ENCODE results near the gene PLEKHA8.
"Not testable (repeated sequence)": the region's sequence is repeated elsewhere in the genome, so short reads cannot be mapped to it uniquely, and the experiment has no call there.

PLEKHA8 gene

DNA sequence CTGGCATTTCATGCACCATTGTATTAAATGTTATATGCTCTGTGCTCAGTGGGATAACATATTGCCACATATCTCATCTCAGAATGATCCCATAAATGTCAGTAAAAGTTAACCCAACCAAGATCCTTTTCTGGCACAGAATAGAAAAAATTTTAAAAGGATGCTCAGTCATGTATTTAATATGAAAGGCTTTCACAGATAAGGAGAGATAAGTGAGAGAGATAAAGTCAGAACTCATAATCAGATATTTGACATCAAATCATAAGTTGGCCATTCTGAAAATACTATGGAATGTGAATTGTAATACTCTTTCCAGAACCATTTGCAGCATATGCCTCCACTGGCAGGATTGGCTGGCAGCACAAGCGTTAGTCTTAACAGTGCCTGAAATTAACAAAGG, 38.5 kb downstream of the PLEKHA8 start:
- DNase-seq = no peak

DNA sequence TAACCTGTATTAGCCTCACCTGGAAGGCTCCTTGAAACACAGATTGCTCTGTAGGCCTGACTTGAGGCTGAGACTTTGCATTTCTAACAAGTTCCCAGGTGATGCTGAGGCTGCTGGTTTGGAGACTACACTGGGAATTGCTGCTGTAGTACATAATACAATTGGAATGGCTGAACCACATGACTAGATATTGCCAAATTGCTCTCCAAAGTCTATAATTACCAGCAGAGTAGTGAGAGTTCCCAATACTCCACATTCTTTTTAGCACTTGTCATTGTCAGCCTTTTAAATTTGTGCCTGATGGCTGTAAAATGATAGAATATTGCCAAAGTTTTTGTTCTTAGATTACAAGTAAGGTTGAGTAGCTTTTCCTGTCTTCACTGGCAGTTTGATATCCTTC, 39.9 kb downstream of the PLEKHA8 start:
- DNase-seq = no peak

DNA sequence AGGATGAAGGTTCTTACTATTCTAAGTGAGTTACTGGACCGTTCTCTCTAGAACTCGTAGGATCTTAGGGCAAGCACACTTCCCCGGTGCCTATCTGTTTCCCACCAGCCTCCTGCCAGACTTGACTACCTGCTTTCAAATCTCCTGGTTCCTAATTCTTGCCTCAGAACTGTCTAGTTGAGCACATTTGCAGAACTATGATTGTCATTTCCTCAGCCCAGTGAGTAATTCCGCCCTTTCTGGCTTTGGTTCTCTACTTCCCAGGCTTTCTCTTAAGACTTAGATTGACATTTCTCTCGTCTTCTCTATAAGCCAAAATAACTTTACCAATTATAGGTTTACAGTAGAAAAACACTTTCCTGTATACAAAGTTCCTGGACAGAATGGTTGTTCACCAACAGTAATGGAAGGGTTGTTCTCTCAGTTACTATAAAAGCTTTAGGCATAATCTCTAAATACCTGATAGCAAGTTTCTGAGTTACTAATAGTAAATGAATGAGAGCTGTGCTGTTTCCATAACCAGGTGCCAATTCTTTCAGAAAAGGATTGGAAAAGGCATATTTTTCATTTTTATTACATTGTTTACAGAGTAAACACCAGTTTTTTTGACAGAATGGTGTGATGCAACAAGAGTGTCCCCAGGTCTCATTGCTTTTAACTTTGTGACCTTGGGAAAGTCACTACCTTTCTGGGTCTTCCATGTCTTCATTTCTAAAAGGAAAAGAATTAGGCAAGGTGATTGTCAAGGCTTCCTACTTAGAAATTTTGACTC, 41.1 kb downstream of the PLEKHA8 start:
- DNase-seq = peak; percentile 6 to 37 (median 24)

DNA sequence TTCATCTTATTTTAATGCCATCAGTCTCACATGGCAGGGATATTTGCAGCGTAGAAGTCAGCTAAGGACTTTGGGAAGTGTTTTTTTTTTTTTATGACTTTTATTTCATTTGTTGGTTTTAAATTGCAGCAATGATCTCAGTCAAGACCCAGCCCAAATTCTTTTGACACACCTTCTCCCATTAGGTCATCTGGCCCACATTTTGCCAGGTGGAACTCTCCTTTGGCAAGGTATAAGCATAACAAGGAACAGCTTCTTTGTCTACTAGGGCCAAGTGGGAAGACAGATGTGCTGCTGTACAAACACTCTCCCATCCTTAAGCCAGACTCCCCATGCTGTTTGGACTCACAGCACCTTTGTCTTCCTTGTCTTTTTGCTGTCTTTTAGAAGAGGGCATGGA, 41.8 kb downstream of the PLEKHA8 start:
- DNase-seq = no peak

DNA sequence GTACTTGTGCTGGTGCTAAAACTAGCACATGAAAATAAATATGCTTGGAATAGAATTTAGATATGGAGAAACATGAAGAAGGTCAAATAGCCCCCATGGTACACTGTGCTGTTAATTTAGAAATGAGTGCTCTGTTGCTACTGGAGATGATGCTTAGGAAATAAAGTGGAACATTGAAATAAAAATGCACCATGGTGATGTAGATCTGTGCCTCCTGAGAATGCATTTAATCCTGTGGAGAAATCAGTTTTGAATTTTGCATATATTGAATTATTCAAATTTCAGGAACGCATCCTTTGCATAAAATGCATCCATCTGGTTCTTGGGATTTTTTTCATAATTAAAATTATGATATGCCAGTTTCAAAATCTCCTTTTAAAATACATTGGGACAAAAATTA, 44.5 kb downstream of the PLEKHA8 start:
- DNase-seq = no peak

DNA sequence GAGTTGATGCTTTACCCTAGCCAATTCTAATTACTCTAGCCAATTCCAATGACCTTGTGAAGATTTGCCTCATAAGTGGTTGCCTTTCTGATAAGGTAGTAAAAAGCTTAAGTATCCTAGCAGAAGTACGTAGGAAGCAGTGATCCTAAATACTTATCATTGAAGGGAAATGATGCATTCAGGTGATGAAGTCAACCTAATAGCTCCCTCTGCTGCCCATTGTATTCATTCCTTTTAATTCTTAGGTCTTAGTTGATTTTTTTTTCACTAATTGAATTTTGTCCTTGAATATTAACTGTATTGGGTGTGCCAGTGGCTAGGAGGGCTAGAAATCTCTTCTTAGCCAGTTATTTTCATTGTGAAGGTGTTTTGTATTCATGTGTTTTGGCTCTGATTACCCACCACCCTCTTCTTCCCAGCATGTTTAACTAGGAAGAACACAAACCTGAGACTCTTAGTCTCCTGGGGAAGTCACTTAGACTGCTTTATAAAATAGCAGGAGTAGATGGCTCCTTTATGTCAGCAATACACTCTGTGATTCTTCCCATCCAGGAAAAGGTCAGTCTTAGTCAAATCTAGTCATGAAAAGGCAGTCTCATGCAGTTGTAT, 46.3 kb downstream of the PLEKHA8 start:
- peak in 2 of 4 experiments; percentile 30 to 48 for DNase-seq

DNA sequence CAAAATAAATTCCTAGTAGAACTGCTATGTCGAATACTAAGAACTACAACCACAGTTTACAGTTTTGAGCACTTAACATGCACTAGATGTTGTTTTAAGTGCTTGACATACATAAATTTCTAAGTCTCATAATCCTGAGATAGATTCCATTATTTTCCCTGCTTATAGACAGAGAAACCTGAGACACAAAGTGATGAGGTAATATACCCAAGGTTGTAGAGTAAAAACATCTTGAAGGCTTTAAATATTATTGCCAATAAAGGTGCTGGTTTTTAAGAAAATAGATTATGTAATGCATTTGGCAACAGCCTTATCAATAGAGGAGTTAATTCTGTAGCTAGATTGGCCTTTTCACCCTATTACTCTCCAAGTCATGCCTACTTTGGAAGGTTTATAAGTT, 48.2 kb downstream of the PLEKHA8 start:
- DNase-seq = no peak

DNA sequence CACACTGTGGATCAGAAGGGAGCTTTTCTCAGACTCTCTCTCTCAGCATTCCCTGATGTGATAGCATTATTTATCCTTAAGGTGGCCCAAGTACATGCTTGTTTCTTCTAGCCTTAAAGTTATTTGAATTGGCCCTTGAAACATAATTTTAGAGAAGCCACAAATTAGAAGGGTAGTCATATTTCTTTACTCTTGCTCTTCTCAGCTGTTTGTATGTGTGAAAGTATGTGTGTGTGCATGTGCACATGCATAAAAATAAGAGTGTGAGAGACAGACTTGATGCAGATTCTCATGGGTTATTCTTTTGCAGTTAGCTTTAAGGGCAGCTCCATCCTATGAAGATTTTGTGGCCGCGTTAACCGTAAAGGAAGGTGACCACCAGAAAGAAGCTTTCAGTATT, 50.1 kb downstream of the PLEKHA8 start:
- no peak for DNase-seq

DNA sequence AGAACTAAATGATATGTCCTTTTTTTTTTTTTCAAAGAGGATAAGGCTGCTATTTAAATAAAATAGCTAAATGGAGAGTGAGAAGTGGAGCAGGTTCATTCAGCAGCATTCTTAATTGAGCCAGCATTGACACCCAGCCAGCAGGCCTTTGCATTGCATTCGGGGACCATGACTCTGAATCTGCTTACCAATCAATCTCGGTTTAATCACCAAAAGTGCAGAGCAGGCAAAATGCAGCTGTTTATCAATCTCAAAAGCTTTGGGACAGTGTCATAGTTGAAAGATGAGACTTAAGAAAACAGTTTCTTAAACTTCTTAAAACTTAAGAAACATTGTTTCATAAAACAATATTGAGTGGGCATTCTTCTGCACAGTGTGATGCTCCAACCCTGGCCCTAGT, 51.7 kb downstream of the PLEKHA8 start:
- no peak for DNase-seq

DNA sequence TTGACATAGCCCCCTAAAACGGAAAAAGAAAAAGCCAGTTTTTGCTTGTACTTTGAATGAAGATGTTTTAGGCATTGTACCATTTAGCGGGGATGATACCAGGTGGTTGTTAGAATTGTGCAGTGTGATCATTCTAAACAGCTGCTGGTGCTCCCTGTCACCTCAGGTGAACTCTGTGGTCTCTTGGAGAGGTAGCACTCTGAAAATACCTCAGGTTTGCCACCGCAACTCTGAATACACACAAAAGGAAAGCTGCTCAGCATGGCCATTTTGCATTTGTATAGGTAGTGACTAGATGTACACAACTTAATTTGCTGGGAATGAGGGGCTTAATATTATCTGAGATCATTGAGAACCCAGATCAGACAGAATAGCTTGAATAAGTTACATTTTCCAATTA, 52.6 kb downstream of the PLEKHA8 start:
- no peak for DNase-seq

DNA sequence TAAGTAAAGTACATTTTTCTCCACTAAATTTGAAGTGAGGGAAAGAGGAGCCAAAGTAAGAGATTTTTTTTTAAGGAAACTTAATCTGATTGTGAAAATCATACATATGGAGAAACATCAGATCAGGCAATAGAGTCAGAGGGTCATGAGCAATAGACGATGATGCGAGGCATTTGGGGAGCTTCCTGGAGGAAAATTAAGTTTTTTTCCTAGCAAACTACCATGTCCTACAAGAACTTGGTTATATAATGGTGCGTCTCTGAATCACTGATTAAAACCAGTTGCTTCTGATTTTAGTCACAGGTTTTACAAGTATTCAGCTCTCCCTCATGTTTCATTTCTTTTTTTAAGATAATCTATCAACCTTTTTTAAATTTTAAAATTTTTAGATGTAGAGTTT, 54.5 kb downstream of the PLEKHA8 start:
- DNase-seq = no peak

DNA sequence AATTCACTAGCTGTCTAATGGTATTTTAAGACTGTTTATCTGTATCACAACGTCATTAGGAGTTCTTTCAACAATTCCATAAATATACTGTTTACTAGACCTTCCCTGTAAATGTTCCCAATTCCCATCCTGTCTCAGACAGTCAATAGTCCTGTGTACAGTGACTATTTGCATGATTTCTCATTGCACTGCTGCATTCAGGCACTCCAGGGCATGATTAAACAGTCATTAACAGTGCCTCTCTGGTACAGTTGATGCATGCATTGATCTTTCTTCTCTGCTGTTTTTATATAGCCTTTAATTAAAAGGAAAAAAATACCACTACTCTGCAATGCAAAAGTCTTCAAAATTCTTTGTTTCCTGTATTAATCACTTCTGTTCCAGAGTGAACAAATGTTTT, 55.1 kb downstream of the PLEKHA8 start:
- DNase-seq = no peak

DNA sequence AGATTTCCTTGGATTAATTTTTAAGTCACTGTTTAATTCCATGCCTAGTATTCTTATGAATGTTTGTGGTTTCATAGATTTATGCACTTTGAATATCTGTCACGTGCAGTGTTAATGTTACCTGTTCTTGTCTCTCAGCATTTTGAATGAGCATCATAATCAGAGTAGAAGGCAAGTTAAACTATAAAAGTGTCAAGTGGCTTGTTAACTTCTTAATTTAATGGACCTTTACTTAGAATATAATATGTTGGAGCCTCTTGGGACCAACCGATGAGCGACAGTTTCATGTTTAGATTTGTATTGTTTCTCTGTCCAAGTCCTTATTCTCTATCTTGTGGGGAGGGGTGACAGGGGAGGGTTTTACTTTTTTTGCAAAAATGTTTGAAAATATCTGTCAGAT, 56.0 kb downstream of the PLEKHA8 start:
- DNase-seq = no peak

DNA sequence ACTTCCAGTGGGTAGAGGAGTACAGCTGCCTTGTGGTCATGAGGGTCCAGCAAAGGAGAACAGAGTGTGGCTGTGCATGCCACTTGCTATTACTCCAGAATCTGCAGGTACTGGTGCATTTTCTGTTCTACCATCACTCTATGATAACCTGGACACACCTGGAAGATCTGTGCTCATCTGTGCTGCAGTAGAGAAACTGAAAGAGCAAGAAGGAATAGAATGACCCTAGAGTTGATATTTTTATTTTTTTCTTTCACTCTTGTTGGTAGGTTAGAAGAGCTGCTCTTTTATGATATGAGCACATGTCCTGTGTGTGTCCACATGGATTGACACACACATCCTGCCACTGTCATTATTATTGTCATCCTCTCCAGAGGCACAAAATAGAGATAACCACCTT, 58.3 kb downstream of the PLEKHA8 start:
- no peak for DNase-seq

DNA sequence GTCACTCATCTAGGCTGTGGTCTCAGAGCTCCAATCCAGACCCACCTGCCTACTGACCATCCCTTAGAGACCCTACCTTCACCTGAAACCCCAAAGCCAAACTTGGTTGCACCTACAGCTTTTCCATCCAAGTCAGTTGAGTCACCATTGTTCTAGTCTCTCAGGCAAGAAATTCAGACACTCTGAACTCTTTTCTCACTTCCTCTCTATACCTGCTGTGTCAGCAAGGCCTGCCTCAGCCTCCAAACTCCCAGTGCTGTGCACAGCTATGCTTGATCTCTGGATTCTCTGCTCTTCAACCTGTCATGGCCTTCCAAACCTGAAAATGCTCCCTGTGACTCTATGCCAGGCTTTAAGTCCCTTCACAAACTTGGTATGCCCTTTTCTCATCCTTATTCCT, 59.2 kb downstream of the PLEKHA8 start:
- peak in 3 of 4 experiments; percentile 22 to 45 (median 25) for DNase-seq

DNA sequence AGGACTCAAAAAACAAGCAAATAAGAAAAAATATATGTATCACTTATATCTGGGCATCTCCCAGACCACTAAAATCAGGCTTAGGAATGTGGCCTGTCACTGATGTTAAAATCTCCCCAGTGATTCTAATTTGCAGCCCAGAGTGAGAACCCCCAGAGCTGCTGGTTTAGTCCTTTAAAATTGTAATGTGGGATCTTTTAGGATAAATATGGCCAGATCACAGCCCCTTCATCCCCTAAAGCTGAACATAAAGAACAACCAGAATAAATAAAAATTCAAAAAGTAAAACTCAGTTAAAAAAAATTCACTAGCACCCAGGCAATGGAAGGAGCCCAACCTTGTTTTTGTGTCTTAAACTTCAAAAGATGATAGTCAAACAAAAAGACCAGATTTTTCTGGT, 60.1 kb downstream of the PLEKHA8 start:
- DNase-seq = no peak

DNA sequence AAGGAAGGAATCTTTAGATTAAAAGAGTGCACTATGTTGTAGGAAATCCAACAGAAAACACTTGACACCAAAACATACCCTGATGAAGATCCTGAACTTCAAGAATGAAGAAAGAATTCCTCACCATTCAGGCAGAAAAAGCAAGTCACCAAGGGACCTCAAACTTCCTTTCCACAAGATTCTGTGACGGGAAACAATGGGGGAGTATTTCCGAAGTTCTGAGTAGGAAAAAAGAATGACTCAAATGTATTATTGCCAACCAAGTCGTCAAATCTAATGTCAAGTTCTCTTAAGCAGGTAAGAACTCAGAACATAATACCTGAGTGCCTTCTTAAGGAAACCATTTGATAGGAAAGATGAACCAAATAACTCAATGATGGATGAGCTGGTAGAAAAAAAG, 61.9 kb downstream of the PLEKHA8 start:
- DNase-seq = no peak

DNA sequence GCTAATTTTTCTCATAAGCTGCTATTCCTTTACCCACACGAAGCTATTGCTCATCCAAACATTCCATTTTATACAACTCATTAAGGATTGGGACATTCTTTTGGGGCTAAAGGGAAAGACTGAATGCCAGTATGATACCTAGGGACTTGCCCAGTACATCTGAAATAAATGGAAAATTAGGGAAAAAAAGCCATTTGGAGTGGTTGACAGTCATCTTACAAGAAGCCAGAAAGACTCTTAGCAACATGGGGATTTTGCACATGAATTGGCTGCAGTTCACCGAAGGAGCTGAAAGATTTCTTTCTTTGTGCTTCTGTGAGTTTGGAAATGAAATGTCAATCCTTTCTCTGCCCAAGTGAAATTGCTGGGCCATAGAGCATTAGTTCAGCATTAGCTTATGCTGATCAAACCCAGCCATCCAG, 63.3 kb downstream of the PLEKHA8 start:
- DNase-seq = no peak

DNA sequence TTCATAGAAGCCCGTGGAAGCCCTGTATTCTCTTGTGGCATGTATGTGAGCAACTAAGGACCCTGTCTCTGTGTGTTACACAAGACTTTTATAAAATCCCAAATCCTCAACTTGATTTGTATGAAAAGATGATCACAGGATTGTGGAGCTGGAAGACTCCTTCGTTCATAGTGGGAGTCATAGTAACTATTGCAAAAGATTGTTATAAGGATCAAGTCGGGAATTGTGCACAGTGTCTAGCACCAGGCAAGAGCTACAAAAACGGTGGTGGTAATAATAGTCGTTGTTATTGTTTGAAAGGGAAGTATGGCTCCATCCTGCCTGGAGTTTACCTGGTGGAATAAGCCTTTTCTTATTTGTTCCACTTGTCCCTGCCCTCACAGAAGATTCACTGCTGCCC, 63.8 kb downstream of the PLEKHA8 start:
- DNase-seq = no peak

DNA sequence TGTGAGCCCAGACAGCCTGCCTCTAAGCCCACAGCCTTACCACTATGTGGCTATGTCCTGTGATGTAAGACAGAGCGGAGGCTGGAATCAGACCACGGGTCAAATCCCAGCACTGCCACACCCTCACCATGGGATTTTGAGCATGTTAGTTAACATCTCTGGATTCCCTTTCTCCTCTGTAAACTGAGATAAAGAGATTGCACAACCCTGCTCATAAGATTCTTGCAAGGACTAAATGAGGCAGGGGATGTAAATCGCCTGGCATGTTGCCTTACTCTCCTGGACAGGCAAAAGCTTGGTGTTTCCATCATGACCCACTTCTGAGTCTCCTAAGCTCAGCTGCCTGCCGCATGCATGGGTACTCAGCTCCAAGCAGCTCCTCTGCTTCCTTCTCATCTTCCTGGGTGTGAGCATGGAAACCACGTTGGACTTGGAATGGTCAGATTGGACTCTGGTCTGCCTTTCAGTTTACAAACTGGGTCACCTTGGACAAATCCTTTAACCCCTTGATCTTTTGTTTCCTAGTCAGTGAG, 65.3 kb downstream of the PLEKHA8 start:
- no peak for DNase-seq

DNA sequence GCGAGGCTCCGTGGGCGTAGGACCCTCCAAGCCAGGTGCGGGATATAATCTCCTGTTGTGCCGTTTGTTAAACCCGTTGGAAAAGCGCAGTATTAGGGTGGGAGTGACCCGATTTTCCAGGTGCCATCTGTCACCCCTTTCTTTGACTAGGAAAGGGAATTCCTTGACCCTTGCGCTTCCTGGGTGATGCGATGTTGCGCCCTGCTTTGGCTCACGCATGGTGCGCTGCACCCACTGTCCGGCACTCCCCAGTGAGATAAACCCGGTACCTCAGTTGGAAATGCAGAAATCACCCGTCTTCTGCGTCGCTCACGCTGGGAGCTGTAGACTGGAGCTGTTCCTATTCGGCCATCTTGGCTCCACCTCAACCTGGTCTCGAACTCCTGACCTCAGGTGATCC, 70.4 kb downstream of the PLEKHA8 start:
- not testable (repeated sequence) for DNase-seq

DNA sequence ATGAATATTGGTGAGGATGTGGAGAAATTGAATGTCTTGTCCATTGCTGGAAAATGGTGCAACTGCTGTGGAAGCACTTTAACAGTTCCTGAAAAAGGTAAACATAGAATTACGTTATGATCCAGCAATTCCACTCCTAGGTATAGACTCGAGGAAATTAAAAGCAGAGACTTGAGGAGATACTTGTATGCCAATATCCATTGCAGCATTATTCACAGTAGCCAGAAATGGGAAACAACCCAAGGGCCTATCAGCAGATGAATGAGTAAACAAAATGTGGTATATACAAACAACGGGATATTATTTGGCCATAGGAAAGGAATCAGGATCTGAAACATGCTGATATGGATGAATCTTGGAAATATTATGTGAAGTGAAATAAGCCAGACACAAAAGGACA, 74.1 kb downstream of the PLEKHA8 start:
- DNase-seq = no peak

DNA sequence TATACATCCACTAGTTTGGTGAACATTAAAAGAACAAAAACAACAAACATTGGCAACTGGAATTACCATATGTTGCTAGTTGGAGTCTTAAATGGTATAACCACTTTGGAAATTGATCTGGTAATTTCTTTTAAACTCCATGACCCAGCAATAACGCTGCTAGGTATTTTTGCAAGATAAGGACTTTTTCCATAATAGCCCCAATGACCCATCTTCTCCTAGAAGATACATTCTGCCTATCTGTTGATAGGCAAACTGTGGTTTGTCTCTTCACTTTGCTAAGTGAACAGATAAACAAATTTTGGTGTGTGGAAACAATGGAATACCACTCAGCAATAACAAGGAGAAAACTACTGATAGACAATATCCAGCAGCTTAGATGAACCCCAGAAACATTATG, 75.9 kb downstream of the PLEKHA8 start:
- no peak for DNase-seq

DNA sequence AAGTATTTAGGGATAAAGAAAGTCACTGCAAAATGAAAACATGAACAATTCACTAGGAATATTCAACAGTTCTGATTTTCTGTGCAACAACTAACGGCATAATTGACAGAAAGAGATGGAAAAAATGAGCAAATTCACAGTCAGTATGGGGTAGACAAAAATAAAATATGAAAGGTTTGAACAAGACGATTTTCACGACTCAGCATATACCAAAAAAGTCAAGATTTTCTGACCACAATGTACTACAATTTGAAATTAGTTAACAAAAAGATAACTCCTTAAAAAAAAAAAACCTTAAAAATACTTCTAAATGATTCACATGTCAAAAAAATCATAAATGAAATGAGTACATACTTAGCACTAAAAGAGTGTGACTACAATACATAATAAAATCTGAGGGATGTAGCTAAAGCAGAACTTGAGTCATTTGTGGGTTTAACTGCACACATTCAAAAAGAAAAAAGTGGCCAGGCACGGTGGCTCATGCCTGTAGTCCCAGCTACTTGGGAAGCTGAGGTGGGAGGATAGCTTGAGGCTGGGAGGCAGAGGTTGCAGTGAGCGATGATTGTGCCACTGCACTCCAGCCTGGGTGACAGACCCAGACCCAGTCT, 84.0 kb downstream of the PLEKHA8 start:
- DNase-seq = no peak

All from suppressor macrophage (primary cell).